NT2/D1 (cell line): Measurements from ENCODE around the gene CABLES1.

Experiments
- SUZ12 ChIP-seq: IDR thresholded peaks from 2 replicates; pipeline ENCODE4 v1.6.1; 2011; ENCODE audit not compliant: insufficient read length, insufficient read depth; ENCODE audit errors: extremely low read depth
- YY1 ChIP-seq: IDR thresholded peaks from 2 replicates; pipeline ENCODE4 v1.6.1; 2011; ENCODE audit not compliant: insufficient read length, insufficient read depth

DNA sequence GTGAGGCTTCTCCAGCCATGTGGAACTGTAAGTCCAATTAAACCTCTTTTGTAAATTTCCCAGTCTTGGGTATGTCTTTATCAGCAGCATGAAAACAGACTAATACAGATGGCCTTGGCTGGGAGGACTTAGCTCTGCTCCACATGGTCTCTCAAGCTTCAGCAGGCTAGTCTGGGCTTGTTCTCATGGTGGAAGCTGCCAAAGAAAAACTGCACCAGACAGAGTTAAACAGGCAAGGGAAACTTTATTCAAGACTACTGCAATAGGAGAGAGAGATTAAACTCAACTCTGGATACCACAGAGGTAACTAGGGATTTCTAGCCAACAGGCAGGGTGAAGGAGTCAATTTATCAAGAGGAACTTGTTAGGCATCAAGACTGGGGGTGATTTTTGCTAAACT, 142.1 kb downstream of the CABLES1 start:
- TF ChIP-seq SUZ12 (no peak), YY1 (no peak)
